GM12872 (cell line): ENCODE results near the gene ALS2CL.

Experiments used
- CTCF ChIP-seq: IDR thresholded peaks from 3 replicates; pipeline ENCODE4 v1.5.1; 2011; ENCODE audit warnings: low read depth, mild to moderate bottlenecking, low read length, moderate library complexity; ENCODE audit not compliant: insufficient read depth

Gene ALS2CL

GRCh38 chr3:46677411-46677726, 16.1 kb downstream of the ALS2CL start:
- TF ChIP-seq CTCF, result no peak

GRCh38 chr3:46676601-46677410, 16.7 kb downstream of the ALS2CL start:
- TF ChIP-seq CTCF, result no peak

- TF ChIP-seq CTCF, result no peak
Observed at GRCh38 chr3:46675843-46676567, 17.5 kb downstream of the ALS2CL start.

- TF ChIP-seq CTCF, result no peak
Observed at GRCh38 chr3:46675426-46675825, 18.1 kb downstream of the ALS2CL start.

GRCh38 chr3:46674031-46674845, 19.2 kb downstream of the ALS2CL start:
- peak; percentile 48 for TF ChIP-seq CTCF

GRCh38 chr3:46673151-46674030, 20.1 kb downstream of the ALS2CL start:
- TF ChIP-seq CTCF, result no peak
